Body of pancreas (tissue), 4 donors: ENCODE measurements around the gene GABRB1.
"Not testable (repeated sequence)": the region's sequence is repeated elsewhere in the genome, so short reads cannot be mapped to it uniquely, and the experiment has no call there.

Experiments used
- CTCF ChIP-seq, 7 experiments: fragments of 450-650 bp in 4 of 7; fragments of 200-600 bp in 3 of 7; sonication (generic) in 3 of 7; IDR thresholded peaks; one replicate each; pipeline ENCODE4 v1.5.1; 2016 to 2019; ENCODE audit warnings: antibody characterized with exemption in 7 of 7
- POLR2A ChIP-seq, 3 donors: fragments of 450-650 bp; IDR thresholded peaks; one replicate each; pipeline ENCODE4 v1.6.1; 2016; ENCODE audit warnings: antibody characterized with exemption in 3 of 3, mild to moderate bottlenecking in 2 of 3

GRCh38 chr4:47290873-47291272, 259.5 kb downstream of the GABRB1 start:
- TF ChIP-seq CTCF, POLR2A (IDR thresholded peaks at IDR 0.05): not testable (repeated sequence)
